ENCODE results near the gene SLC22A23. TPM values are rescaled to one million over a fixed set of nuclear protein-coding genes. Genes with fewer than 3 reads are reported as not detected.

Gene SLC22A23
- total RNA-seq, 1 experiment from 2014 or later: 10.1 TPM

- in situ Hi-C loops (cut with HindIII; ENCODE audit: low pct_unique_long_range_greater_than_20kb, low sequenced_read_pairs): no loop called here
- DNase-seq (ENCODE audit: low read depth): no peak
Measured at GRCh38 chr6:3281631-3282475, 175.0 kb downstream of the SLC22A23 start.

- in situ Hi-C loops (cut with HindIII; ENCODE audit: low pct_unique_long_range_greater_than_20kb, low sequenced_read_pairs): no loop called here
- DNase-seq (ENCODE audit: low read depth): no peak
Measured at GRCh38 chr6:3280866-3281465, 175.9 kb downstream of the SLC22A23 start.

- in situ Hi-C loops (cut with HindIII; ENCODE audit: low pct_unique_long_range_greater_than_20kb, low sequenced_read_pairs): no loop called here
- DNase-seq (ENCODE audit: low read depth): no peak
Measured at GRCh38 chr6:3280091-3280490, 176.8 kb downstream of the SLC22A23 start.

- in situ Hi-C loops (cut with HindIII; ENCODE audit: low pct_unique_long_range_greater_than_20kb, low sequenced_read_pairs): no loop called here
Measured at GRCh38 chr6:3278691-3279090, 178.2 kb downstream of the SLC22A23 start.

GRCh38 chr6:3277851-3278416 is 178.9 kb downstream of the SLC22A23 start:
- in situ Hi-C loops (cut with HindIII; ENCODE audit: low pct_unique_long_range_greater_than_20kb, low sequenced_read_pairs): no loop called here

More at GRCh38 chr6:3278691-3279090, 178.2 kb downstream of the SLC22A23 start:
- DNase-seq (ENCODE audit: low read depth): no peak

GRCh38 chr6:3277251-3277650 is 179.6 kb downstream of the SLC22A23 start:
- DNase-seq (ENCODE audit: low read depth): no peak
- in situ Hi-C loops (cut with HindIII; ENCODE audit: low pct_unique_long_range_greater_than_20kb, low sequenced_read_pairs): no loop called here

More at GRCh38 chr6:3277851-3278416, 178.9 kb downstream of the SLC22A23 start:
- DNase-seq (ENCODE audit: low read depth): no peak

GRCh38 chr6:3276174-3277167 is 180.4 kb downstream of the SLC22A23 start:
- in situ Hi-C loops (cut with HindIII; ENCODE audit: low pct_unique_long_range_greater_than_20kb, low sequenced_read_pairs): no loop called here
- DNase-seq (ENCODE audit: low read depth): no peak

- in situ Hi-C loops (cut with HindIII; ENCODE audit: low pct_unique_long_range_greater_than_20kb, low sequenced_read_pairs): no loop called here
- no peak for DNase-seq (ENCODE audit: low read depth)
Measured at GRCh38 chr6:3273707-3274521, 182.9 kb downstream of the SLC22A23 start.

GRCh38 chr6:3272911-3273547 is 183.8 kb downstream of the SLC22A23 start:
- DNase-seq (ENCODE audit: low read depth): no peak
- in situ Hi-C loops (cut with HindIII; ENCODE audit: low pct_unique_long_range_greater_than_20kb, low sequenced_read_pairs): no loop called here

- in situ Hi-C loops (cut with HindIII; ENCODE audit: low pct_unique_long_range_greater_than_20kb, low sequenced_read_pairs): no loop called here
- no peak for DNase-seq (ENCODE audit: low read depth)
Measured at GRCh38 chr6:3271756-3272155, 185.1 kb downstream of the SLC22A23 start.

- no peak for DNase-seq (ENCODE audit: low read depth)
- in situ Hi-C loops (cut with HindIII; ENCODE audit: low pct_unique_long_range_greater_than_20kb, low sequenced_read_pairs): no loop called here
Measured at GRCh38 chr6:3270258-3270657, 186.6 kb downstream of the SLC22A23 start.

GRCh38 chr6:3269281-3269975 is 187.4 kb downstream of the SLC22A23 start:
- in situ Hi-C loops (cut with HindIII; ENCODE audit: low pct_unique_long_range_greater_than_20kb, low sequenced_read_pairs): no loop called here
- DNase-seq (ENCODE audit: low read depth): no peak

- in situ Hi-C loops (cut with HindIII; ENCODE audit: low pct_unique_long_range_greater_than_20kb, low sequenced_read_pairs): no loop called here
- no peak for DNase-seq (ENCODE audit: low read depth)
Measured at GRCh38 chr6:3268680-3269079, 188.2 kb downstream of the SLC22A23 start.

GRCh38 chr6:3267162-3267561 is 189.7 kb downstream of the SLC22A23 start:
- DNase-seq (ENCODE audit: low read depth): no peak
- in situ Hi-C loops (cut with HindIII; ENCODE audit: low pct_unique_long_range_greater_than_20kb, low sequenced_read_pairs): no loop called here

GRCh38 chr6:3266170-3266569 is 190.7 kb downstream of the SLC22A23 start:
- DNase-seq (ENCODE audit: low read depth): no peak
- in situ Hi-C loops (cut with HindIII; ENCODE audit: low pct_unique_long_range_greater_than_20kb, low sequenced_read_pairs): no loop called here

GRCh38 chr6:3265671-3266070 is 191.2 kb downstream of the SLC22A23 start:
- no peak for DNase-seq (ENCODE audit: low read depth)
- in situ Hi-C loops (cut with HindIII; ENCODE audit: low pct_unique_long_range_greater_than_20kb, low sequenced_read_pairs): no loop called here

- no peak for DNase-seq (ENCODE audit: low read depth)
- in situ Hi-C loops (cut with HindIII; ENCODE audit: low pct_unique_long_range_greater_than_20kb, low sequenced_read_pairs): no loop called here
Measured at GRCh38 chr6:3264356-3264755, 192.5 kb downstream of the SLC22A23 start.

All from Caki2 (cell line).